Liver (tissue), 9 donors: ENCODE data around the gene METTL18. TPM values are rescaled to one million over a fixed set of nuclear protein-coding genes. Genes with fewer than 3 reads are reported as not detected.

ENCODE experiments used
- DNase-seq: peaks from one replicate; pipeline ENCODE4 v3.0.0-alpha.2; 2017; ENCODE audit warnings: low spot score
- H3K27ac ChIP-seq, 2 donors: one replicate each; pipeline ENCODE4 v1.7.0; 2013; ENCODE audit warnings: inconsistent platforms in 2 of 2, low read length in 2 of 2, control low read depth in 1 of 2, low read depth in 1 of 2, mild to moderate bottlenecking in 1 of 2
- H3K27me3 ChIP-seq, 4 donors: one replicate each; pipeline versions ENCODE4 v1.6.1 to v1.7.0; 2013; ENCODE audit warnings: low read length in 3 of 4, inconsistent platforms in 1 of 4, mild to moderate bottlenecking in 1 of 4, moderate library complexity in 1 of 4; ENCODE audit not compliant: control insufficient read depth in 4 of 4, insufficient read depth in 4 of 4
- H3K36me3 ChIP-seq, 4 donors: one replicate each; pipeline versions ENCODE4 v1.6.1 to v1.7.0; 2013; ENCODE audit warnings: low read length in 3 of 4, mild to moderate bottlenecking in 3 of 4, low read depth in 1 of 4, moderate library complexity in 1 of 4; ENCODE audit not compliant: control insufficient read depth in 4 of 4, insufficient read depth in 3 of 4
- H3K4me1 ChIP-seq, 4 donors: one replicate each; pipeline versions ENCODE4 v1.6.1 to v1.7.0; 2013; ENCODE audit warnings: low read length in 3 of 4, mild to moderate bottlenecking in 3 of 4, moderate library complexity in 1 of 4; ENCODE audit not compliant: control insufficient read depth in 4 of 4, insufficient read depth in 4 of 4
- H3K4me3 ChIP-seq, 3 donors: one replicate each; pipeline versions ENCODE4 v1.6.1 to v1.7.0; 2013; ENCODE audit warnings: low read length in 3 of 3, control low read depth in 1 of 3, low read depth in 1 of 3, mild to moderate bottlenecking in 1 of 3
- H3K9ac ChIP-seq, 2 donors: one replicate each; pipeline ENCODE4 v1.7.0; 2013; ENCODE audit warnings: low read length in 2 of 2, mild to moderate bottlenecking in 2 of 2, moderate library complexity in 2 of 2, control low read depth in 1 of 2, low read depth in 1 of 2
- H3K9me3 ChIP-seq, 4 donors: one replicate each; pipeline versions ENCODE4 v1.6.1 to v1.7.0; 2013; ENCODE audit warnings: low read length in 3 of 4; ENCODE audit not compliant: control insufficient read depth in 4 of 4
- EGR1 ChIP-seq, 2 donors: IDR thresholded peaks; 2 replicates each; pipeline ENCODE4 v1.6.1; 2016 to 2018; ENCODE audit warnings: antibody characterized with exemption in 2 of 2, low read depth in 2 of 2
- HNF4A ChIP-seq, 2 donors: conservative IDR thresholded peaks; 2 replicates each; pipeline ENCODE4 v1.6.1; 2016; ENCODE audit warnings: antibody characterized with exemption in 2 of 2, mild to moderate bottlenecking in 2 of 2
- JUND ChIP-seq, 2 donors: IDR thresholded peaks; 2 replicates each; pipeline ENCODE4 v1.6.1; 2016; ENCODE audit warnings: antibody characterized with exemption in 2 of 2
- MAX ChIP-seq: IDR thresholded peaks from 2 replicates; pipeline ENCODE4 v1.6.1; 2016; ENCODE audit warnings: antibody characterized with exemption
- NR2F2 ChIP-seq: IDR thresholded peaks from 2 replicates; pipeline ENCODE4 v1.6.1; 2016; ENCODE audit warnings: antibody characterized with exemption
- RAD21 ChIP-seq, 2 donors: IDR thresholded peaks; 2 replicates each; pipeline ENCODE4 v1.6.1; 2016; ENCODE audit warnings: antibody characterized with exemption in 2 of 2, mild to moderate bottlenecking in 2 of 2
- SP1 ChIP-seq: IDR thresholded peaks from 2 replicates; pipeline ENCODE4 v1.6.1; 2018; ENCODE audit warnings: antibody characterized with exemption, mild to moderate bottlenecking
- TAF1 ChIP-seq: conservative IDR thresholded peaks from 2 replicates; pipeline ENCODE4 v1.6.1; 2016; ENCODE audit warnings: antibody characterized with exemption, mild to moderate bottlenecking
- YY1 ChIP-seq: IDR thresholded peaks from 2 replicates; pipeline ENCODE4 v1.6.1; 2016; ENCODE audit warnings: antibody characterized with exemption, mild to moderate bottlenecking
- WGBS: extraction: QIAGEN DNeasy Blood & Tissue Kit; methylation state at CpG from one replicate; pipeline ENCODE4 v1.1.7; 2013; 5-methylcytosine and 5-hydroxymethylcytosine counted together
- polyA plus RNA-seq, 2 donors: library from polyadenylated mRNA; stranded (reverse) in 1 of 2; unstranded in 1 of 2; fragments of 200-250 nt in 1 of 2; fragments of >200 nt in 1 of 2; fragmentation: Nextera tagmentation in 1 of 2; extraction: Ambion mirVana in 1 of 2; gene quantifications; one replicate each; pipeline versions ENCODE4 v1.2.1 to v1.2.3, GENCODE V29; 2013 to 2015
- total RNA-seq, 2 donors: library from RNA; depleted of rRNA; stranded (reverse); fragments of >200 nt; gene quantifications; one replicate each; pipeline ENCODE4 v1.2.3, GENCODE V29; 2014
- TF ChIP-seq, protein P1 (sequence below): IDR thresholded peaks from 2 replicates; pipeline ENCODE4 v1.6.1; 2016; ENCODE audit warnings: antibody characterized with exemption
- TF ChIP-seq, protein P2 (sequence below): fragments of 150-350 bp; IDR thresholded peaks from 2 replicates; pipeline ENCODE4 v1.5.1; 2017; ENCODE audit warnings: improper control_type of control experiment, low read depth, low read length; ENCODE audit not compliant: missing input control
- TF ChIP-seq, protein P3 (sequence below): IDR thresholded peaks from 2 replicates; pipeline ENCODE4 v1.6.1; 2016; ENCODE audit warnings: antibody characterized with exemption
- donor health status: healthy.
- donor health status: healthy.
- donor health status: healthy.
- donor health status: healthy.
- donor health status: healthy.

The METTL18 gene
- total and polyA plus RNA-seq, 4 donors, result 2.1 to 5.0 (median 3.2) TPM

- H3K9ac ChIP-seq, result no peak overlapping the region
- TF ChIP-seq JUND (IDR thresholded peaks at IDR 0.05) (no peak), NR2F2 (no peak), EGR1 (IDR thresholded peaks at IDR 0.05; ENCODE audit: low read depth in 2 of 2) (no peak), RAD21 (IDR thresholded peaks at IDR 0.05) (no peak), SP1 (no peak), TAF1 (no peak), MAX (no peak), HNF4A (conservative IDR thresholded peaks at IDR 0.05) (no peak)
- TF ChIP-seq, protein P1, sequence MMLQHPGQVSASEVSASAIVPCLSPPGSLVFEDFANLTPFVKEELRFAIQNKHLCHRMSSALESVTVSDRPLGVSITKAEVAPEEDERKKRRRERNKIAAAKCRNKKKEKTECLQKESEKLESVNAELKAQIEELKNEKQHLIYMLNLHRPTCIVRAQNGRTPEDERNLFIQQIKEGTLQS, result no peak
- TF ChIP-seq, protein P2, sequence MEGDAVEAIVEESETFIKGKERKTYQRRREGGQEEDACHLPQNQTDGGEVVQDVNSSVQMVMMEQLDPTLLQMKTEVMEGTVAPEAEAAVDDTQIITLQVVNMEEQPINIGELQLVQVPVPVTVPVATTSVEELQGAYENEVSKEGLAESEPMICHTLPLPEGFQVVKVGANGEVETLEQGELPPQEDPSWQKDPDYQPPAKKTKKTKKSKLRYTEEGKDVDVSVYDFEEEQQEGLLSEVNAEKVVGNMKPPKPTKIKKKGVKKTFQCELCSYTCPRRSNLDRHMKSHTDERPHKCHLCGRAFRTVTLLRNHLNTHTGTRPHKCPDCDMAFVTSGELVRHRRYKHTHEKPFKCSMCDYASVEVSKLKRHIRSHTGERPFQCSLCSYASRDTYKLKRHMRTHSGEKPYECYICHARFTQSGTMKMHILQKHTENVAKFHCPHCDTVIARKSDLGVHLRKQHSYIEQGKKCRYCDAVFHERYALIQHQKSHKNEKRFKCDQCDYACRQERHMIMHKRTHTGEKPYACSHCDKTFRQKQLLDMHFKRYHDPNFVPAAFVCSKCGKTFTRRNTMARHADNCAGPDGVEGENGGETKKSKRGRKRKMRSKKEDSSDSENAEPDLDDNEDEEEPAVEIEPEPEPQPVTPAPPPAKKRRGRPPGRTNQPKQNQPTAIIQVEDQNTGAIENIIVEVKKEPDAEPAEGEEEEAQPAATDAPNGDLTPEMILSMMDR, result no peak
- DNase-seq, result no peak
- H3K27ac ChIP-seq, result no peak overlapping the region
- WGBS, result 99% methylated on average over 1 of the region's 1 CpG
- peaks cover 2 to 24% (median 12%) of the 10 kb centered on the region in 4 donors for H3K36me3 ChIP-seq
- no peak overlapping the region for H3K4me3 ChIP-seq
- H3K9me3 ChIP-seq, result peaks cover 0 to 4% (median 0%) of the 10 kb centered on the region in 4 donors
- peaks cover 0 to 2% (median 0%) of the 10 kb centered on the region in 4 donors for H3K4me1 ChIP-seq
- H3K27me3 ChIP-seq, result no peaks in the 10 kb centered on the region
Observed at GRCh38 chr1:169834869-169835268, 40.2 kb upstream of the METTL18 start.

DNA sequence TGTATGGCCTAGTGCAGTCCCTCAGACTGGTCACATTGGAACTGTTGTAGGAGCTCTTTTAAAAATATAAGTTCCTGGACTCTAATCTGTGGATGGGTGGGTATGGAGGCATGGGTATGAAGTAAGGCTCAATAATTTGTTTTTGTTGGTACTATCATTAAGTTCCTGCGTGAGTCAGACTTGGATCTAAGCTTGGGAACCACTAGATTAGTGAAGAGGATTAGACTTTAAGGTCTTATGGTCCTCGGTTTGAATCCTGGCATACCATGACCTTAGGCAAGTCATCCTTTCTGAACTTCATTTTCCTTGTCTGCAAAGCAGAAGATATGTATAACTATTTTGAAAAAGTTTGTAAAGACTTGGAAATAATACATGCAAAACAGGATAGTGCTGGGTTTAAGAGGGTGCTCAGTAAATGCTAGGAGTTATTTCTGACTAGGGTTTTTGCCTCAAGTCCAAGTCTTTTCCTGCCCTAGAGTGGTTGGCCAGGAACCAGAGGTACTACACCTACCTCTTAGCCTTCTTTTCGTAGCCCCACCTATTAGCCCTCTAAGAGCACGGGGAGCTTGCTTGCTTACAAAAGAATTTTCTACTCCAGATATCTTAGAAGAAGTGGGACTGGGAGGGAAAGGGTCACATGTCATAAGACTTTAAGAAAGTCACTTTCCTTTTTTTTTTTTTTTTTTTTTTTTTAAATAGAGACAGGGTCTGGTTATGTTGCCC lies 38.6 kb upstream of the METTL18 start:
- Histone ChIP-seq H3K36me3 (peaks cover 4 to 15% (median 11%) of the 10 kb centered on the region in 4 donors), H3K9me3 (no peaks in the 10 kb centered on the region), H3K9ac (no peak overlapping the region), H3K4me3 (no peak overlapping the region), H3K27ac (no peak overlapping the region), H3K4me1 (peaks cover 0 to 2% (median 0%) of the 10 kb centered on the region in 4 donors), H3K27me3 (no peaks in the 10 kb centered on the region)
- WGBS, result 74% methylated on average over 4 of the region's 4 CpGs
- no peak for DNase-seq
- TF ChIP-seq, protein P2, result no peak
- TF ChIP-seq TAF1 (no peak), RAD21 (IDR thresholded peaks at IDR 0.05) (no peak), YY1 (no peak)
- TF ChIP-seq, protein P3, sequence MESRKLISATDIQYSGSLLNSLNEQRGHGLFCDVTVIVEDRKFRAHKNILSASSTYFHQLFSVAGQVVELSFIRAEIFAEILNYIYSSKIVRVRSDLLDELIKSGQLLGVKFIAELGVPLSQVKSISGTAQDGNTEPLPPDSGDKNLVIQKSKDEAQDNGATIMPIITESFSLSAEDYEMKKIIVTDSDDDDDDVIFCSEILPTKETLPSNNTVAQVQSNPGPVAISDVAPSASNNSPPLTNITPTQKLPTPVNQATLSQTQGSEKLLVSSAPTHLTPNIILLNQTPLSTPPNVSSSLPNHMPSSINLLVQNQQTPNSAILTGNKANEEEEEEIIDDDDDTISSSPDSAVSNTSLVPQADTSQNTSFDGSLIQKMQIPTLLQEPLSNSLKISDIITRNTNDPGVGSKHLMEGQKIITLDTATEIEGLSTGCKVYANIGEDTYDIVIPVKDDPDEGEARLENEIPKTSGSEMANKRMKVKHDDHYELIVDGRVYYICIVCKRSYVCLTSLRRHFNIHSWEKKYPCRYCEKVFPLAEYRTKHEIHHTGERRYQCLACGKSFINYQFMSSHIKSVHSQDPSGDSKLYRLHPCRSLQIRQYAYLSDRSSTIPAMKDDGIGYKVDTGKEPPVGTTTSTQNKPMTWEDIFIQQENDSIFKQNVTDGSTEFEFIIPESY, result no peak
